Activated naive CD8-positive, alpha-beta T cell treated with anti-CD3 and anti-CD28 coated beads for 36 hours (primary cell): ENCODE measurements around the gene ANK2. TPM values are rescaled to one million over a fixed set of nuclear protein-coding genes. Genes with fewer than 3 reads are reported as not detected.

Source experiments
- DNase-seq: peaks from one replicate; pipeline ENCODE4 v3.0.0; 2021
- H3K27ac Mint-ChIP-seq: one replicate; pipeline ENCODE4 v1.8.0; 2022; ENCODE audit warnings: mild to moderate bottlenecking, moderate library complexity, mixed read lengths
- H3K27me3 Mint-ChIP-seq: one replicate; pipeline ENCODE4 v1.8.0; 2022; ENCODE audit warnings: mild to moderate bottlenecking, mixed read lengths
- H3K36me3 Mint-ChIP-seq: one replicate; pipeline ENCODE4 v1.8.0; 2021; ENCODE audit warnings: mild to moderate bottlenecking, mixed read lengths
- H3K4me1 Mint-ChIP-seq: one replicate; pipeline ENCODE4 v1.8.0; 2021; ENCODE audit warnings: mixed read lengths
- H3K4me3 Mint-ChIP-seq: one replicate; pipeline ENCODE4 v1.8.0; 2022; ENCODE audit warnings: mild to moderate bottlenecking, moderate library complexity, mixed read lengths
- H3K9me3 Mint-ChIP-seq: one replicate; pipeline ENCODE4 v1.8.0; 2022; ENCODE audit warnings: mixed read lengths
- total RNA-seq, 2 experiments: library from RNA; stranded (reverse); gene quantifications; one replicate each; pipeline ENCODE4 v1.2.3, GENCODE V29; 2021

Gene ANK2
- total RNA-seq, result 1 to 10 TPM; 1.9 to 2.0 TPM

DNA sequence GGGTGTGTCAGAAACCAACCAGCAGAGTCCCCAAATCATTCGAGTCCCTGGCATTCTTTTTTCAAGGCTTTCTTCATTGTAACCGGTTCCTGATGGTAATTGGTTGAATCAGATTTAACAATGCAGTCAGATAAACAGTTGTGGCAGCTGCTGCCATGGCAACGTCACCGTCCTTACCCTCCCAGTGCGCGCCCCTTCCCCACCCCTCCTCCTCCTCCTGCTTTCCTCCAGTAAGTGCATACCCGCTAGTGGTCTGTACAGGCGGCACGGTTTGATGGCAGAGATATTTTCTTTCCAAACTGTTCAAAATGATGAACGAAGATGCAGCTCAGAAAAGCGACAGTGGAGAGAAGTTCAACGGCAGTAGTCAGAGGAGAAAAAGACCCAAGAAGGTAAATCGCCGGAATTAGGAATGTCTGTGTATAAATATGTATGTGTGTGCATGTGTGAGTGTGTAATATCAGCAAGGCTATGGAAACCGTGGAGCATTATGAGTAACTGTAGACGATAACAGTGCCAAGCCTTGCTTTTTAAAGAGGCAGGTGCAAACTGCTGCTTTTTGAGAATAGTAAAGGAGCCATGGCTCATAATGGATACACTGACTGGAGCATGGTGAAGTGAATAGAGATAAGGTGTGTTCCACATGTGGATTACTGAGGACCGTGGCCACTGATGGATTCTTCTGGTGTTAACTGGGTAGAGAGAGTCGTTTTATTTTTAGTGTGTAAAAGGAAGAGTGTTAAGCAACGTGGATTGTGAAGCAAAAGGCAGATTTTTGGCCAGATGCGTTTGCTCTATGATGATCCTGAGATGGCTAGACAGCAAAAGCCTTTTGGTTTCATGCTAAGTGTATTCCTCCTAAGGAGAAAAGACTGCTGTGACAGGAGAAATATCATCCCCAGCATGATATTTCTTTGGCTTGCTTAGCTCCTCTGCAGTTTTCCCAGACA lies at the start of gene ANK2:
ANK2 (plus strand) TSS at position 233 of the 950 bp plus-strand sequence; CDS start at position 309, 76 bp downstream.
- Mint-ChIP-seq H3K27me3 (peaks cover 6% of the 10 kb centered on the region), H3K36me3 (no peaks in the 10 kb centered on the region), H3K27ac (no peak within 1 kb of the TSS), H3K4me1 (no peaks in the 10 kb centered on the region), H3K9me3 (no peaks in the 10 kb centered on the region), H3K4me3 (no peak within 1 kb of the TSS)
- DNase-seq, result no peak

DNA sequence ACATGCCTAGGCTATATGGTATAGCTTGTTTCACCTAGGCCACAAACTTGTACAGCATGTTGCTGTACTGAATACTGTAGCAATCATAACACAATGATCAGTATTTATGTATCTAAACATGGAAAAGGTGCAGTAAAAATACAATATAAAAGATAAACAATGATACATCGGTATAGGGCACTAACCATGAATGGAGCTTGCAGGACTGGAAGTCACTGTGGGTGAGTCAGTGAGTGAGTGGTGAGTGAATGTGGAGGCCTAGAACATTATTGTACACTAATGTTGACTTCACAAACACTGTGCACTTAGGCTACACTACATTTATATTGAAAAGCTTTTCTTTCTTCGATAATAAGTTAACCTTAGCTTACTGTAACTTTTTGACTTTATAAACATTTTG lies 45.6 kb upstream of the ANK2 start:
- H3K27ac Mint-ChIP-seq, result no peak overlapping the region
- no peak overlapping the region for H3K4me3 Mint-ChIP-seq
- DNase-seq, result no peak
- no peaks in the 10 kb centered on the region for H3K4me1 Mint-ChIP-seq
- H3K9me3 Mint-ChIP-seq, result no peaks in the 10 kb centered on the region
- peaks cover 5% of the 10 kb centered on the region for H3K27me3 Mint-ChIP-seq
- no peaks in the 10 kb centered on the region for H3K36me3 Mint-ChIP-seq

DNA sequence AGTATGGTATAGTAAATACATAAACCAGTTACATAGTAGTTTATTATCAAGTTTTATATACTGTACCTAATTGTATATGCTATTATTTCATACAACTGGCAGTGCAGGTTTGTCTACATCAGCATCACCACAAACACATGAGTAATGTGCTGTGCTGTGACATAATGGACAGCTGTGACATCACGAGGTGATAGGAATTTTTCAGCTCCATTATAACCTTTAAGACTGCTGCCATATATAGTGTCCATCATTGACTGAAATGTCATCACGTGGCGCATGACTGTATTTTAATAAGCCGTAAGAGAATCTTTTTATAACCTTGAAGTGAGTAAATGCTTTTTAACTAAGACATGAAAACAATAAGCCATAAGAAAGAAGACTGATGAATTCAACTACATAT lies 44.8 kb upstream of the ANK2 start:
- Mint-ChIP-seq H3K27ac (no peak overlapping the region), H3K36me3 (no peaks in the 10 kb centered on the region), H3K27me3 (peaks cover 5% of the 10 kb centered on the region), H3K9me3 (no peaks in the 10 kb centered on the region), H3K4me1 (no peaks in the 10 kb centered on the region), H3K4me3 (no peak overlapping the region)
- no peak for DNase-seq

DNA sequence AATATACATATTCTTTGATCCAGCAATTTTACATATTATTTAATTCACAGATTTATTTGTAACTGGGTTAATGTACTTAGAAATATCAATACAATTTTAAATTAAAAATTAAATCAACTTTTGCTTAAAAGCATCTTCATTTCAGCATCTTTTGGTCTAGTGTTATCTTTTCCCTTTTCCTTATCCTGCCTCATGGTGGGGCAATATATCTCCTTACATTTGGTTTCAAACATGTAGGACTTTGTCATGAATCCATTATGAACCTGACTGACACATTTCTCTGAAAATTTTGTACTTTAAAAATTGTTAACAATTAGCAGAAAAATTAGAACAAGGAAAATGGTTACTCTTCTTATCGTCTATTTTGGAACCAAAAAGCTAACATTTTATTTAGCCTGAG lies 42.8 kb upstream of the ANK2 start:
- no peak for DNase-seq
- H3K9me3 Mint-ChIP-seq, result no peaks in the 10 kb centered on the region
- peaks cover 5% of the 10 kb centered on the region for H3K27me3 Mint-ChIP-seq
- H3K4me3 Mint-ChIP-seq, result no peak overlapping the region
- no peaks in the 10 kb centered on the region for H3K36me3 Mint-ChIP-seq
- no peak overlapping the region for H3K27ac Mint-ChIP-seq
- H3K4me1 Mint-ChIP-seq, result no peaks in the 10 kb centered on the region

DNA sequence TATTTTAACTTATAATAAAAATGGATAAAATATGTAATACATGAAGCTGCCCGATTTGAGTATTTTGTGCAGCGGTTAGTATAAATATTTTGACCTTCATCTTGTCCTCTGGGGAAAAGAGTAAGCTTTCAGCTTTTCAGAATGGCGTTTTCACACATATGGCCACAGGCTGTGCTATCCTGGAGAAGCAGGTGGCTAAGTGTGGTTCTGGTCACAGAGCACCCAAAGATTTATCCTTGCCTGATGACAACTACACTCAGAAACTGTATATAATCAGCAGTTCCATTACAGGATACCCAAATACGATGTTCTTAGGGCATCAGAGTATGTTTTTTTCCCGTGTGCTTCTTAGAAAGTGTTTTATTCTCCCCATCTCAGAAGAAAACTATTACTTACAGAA lies 42.3 kb upstream of the ANK2 start:
- Mint-ChIP-seq H3K27ac (no peak overlapping the region), H3K9me3 (no peaks in the 10 kb centered on the region), H3K4me3 (no peak overlapping the region), H3K4me1 (no peaks in the 10 kb centered on the region), H3K27me3 (peaks cover 5% of the 10 kb centered on the region), H3K36me3 (no peaks in the 10 kb centered on the region)
- DNase-seq, result no peak

DNA sequence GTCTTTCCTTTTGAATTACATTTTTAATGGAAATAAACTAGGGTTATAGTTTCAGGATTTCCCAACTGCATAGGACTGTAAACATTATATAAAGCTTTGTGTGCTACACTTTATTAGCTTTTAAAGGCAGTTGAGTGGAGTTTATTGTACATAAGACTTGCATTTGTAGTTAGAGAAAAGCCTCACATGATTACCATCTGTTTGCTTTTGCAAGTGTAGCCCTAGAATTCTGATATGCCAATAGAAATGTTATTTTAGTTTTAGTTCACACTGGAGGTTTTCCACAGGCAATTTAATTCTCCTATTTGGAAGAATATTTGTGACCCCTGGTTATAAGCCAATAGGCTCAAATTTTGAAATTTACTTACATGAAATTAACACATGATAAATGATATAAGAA lies 41.3 kb upstream of the ANK2 start:
- peaks cover 5% of the 10 kb centered on the region for H3K27me3 Mint-ChIP-seq
- no peaks in the 10 kb centered on the region for H3K9me3 Mint-ChIP-seq
- no peaks in the 10 kb centered on the region for H3K4me1 Mint-ChIP-seq
- no peak overlapping the region for H3K4me3 Mint-ChIP-seq
- no peak overlapping the region for H3K27ac Mint-ChIP-seq
- no peaks in the 10 kb centered on the region for H3K36me3 Mint-ChIP-seq
- no peak for DNase-seq

DNA sequence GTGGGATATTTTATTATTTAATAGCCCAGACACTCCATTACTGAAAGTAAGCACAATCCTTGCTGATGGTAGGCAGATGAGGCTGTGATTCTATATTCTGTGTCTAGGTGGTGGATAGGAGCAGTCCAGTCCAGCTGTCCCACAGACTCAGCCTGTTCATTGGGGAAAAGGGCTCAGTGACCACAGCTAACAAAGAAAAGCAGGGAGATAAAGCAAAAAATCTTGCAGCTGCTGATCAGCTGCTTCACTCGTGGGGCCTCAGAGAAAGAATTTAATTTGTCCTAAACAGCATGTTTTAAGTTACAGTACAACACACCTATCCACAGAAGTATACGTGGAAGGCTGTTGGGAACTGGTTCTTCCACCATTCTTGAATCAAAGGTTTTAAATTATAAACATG lies 40.7 kb upstream of the ANK2 start:
- Mint-ChIP-seq H3K4me1 (no peaks in the 10 kb centered on the region), H3K27me3 (peaks cover 5% of the 10 kb centered on the region), H3K9me3 (no peaks in the 10 kb centered on the region), H3K4me3 (no peak overlapping the region), H3K36me3 (no peaks in the 10 kb centered on the region), H3K27ac (no peak overlapping the region)
- no peak for DNase-seq

DNA sequence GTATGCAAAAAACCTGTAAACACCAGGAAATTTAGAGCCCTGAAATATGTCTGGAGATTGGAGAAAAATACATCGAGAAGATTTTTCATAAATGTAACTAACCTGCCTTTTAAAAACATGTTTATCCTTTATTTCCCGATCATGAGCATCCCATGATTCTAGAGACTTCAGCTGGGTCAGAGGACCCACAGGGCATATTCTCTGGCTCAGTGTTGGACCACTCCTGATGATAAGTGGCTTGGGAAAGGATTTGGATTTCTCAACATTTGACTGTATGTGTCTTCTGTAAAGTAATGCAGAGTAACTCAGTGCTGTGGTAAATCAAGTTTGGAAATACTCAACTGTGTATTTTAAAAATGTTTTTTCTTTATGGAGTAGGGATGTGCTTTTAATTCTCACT lies 40.0 kb upstream of the ANK2 start:
- DNase-seq, result no peak
- Mint-ChIP-seq H3K36me3 (no peaks in the 10 kb centered on the region), H3K27me3 (peaks cover 5% of the 10 kb centered on the region), H3K4me3 (no peak overlapping the region), H3K4me1 (no peaks in the 10 kb centered on the region), H3K27ac (no peak overlapping the region), H3K9me3 (no peaks in the 10 kb centered on the region)

DNA sequence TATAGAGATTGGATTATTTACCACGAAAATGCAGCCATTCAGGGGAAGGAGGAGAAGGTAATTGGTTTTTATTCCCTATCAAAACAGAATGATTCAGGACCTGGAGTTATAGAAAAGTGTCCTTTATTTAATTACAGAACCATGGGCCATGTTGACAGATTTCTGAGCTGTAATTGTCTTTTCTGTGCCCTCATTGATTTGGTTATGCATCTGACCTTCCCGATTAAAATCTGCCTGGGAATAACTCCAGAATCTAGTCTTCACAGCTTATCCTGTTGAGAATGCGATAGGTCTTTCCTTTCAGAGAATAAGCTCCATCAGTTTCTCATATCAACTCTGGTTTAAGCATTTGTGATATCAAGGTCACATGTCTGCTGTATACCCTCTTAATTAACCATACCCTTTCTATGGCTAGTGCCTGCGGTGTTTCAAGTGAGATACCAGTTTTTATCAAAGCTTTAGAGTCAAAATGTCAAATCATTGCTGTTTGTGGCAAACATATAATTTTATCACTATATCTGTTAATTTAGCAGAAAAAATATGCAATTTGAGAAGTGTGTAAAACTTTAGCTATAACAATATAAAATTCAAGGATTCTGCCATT lies 37.2 kb upstream of the ANK2 start:
- Mint-ChIP-seq H3K36me3 (no peaks in the 10 kb centered on the region), H3K4me1 (no peaks in the 10 kb centered on the region), H3K4me3 (no peak overlapping the region)

DNA sequence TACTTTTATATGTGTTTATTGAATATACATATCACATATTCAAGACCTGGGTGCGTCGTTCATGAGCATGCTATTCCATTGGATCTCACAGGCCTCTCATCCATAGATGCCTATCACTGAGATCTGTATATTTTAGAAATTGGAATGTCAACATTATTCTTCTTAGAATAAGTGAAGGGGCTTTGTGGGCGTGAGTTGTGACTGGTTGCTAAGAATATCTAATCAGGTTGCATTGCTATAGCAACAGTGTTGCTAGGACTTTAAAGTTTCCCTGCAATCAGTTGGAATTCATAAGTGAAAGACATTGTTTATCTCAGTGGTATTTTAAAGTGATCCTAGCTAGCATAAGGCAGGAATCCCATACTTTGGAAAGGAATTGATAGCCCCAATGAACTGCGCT lies 36.7 kb upstream of the ANK2 start:
- Mint-ChIP-seq H3K9me3 (no peaks in the 10 kb centered on the region), H3K27me3 (peaks cover 5% of the 10 kb centered on the region), H3K27ac (no peak overlapping the region), H3K36me3 (no peaks in the 10 kb centered on the region), H3K4me1 (no peaks in the 10 kb centered on the region), H3K4me3 (no peak overlapping the region)
- no peak for DNase-seq

More for the DNA sequence above, 37.2 kb upstream of the ANK2 start:
- Mint-ChIP-seq H3K27me3 (peaks cover 5% of the 10 kb centered on the region), H3K27ac (no peak overlapping the region), H3K9me3 (no peaks in the 10 kb centered on the region)
- DNase-seq, result no peak

DNA sequence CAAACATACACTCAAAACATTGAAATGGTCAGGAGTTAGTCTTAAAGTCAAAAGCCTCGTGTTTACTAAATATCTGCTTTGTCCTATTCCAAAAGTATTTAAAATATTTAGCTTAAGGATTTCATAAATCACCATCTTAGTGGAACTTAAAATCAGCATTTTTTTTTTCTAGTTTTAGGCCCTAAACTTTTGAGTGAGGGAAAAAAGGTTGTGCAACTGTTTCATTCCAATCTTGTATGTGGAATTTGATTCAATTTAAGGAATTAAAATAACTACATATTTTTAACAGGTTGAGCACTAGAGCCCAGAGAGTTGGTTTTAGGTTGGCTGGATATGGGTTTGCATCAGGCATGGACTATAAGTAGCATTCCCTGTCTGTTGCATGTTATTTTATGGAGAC lies 35.7 kb upstream of the ANK2 start:
- Mint-ChIP-seq H3K4me3 (no peak overlapping the region), H3K4me1 (no peaks in the 10 kb centered on the region), H3K36me3 (no peaks in the 10 kb centered on the region), H3K27me3 (peaks cover 2% of the 10 kb centered on the region), H3K9me3 (no peaks in the 10 kb centered on the region), H3K27ac (no peak overlapping the region)
- no peak for DNase-seq

DNA sequence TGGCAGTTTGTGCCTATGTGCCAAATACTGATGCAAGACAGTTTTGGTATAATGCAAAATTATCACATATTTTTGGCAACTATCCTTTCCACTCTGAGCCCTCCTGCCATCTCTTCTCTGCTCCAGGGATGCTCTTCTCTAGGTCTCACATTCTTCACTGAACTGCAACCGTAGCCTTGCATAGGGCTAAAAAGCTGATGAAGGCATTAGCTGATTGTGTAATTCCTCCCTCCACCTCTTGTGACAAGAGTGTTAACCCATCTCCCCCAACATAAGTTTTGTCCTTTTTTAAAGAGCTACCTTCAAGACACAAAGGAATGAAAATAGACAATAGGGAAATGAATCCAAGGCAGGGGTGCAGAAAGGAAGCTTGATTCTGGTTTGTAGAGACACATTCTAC lies 33.1 kb upstream of the ANK2 start:
- Mint-ChIP-seq H3K27me3 (no peaks in the 10 kb centered on the region), H3K4me1 (no peaks in the 10 kb centered on the region)
- no peak for DNase-seq

DNA sequence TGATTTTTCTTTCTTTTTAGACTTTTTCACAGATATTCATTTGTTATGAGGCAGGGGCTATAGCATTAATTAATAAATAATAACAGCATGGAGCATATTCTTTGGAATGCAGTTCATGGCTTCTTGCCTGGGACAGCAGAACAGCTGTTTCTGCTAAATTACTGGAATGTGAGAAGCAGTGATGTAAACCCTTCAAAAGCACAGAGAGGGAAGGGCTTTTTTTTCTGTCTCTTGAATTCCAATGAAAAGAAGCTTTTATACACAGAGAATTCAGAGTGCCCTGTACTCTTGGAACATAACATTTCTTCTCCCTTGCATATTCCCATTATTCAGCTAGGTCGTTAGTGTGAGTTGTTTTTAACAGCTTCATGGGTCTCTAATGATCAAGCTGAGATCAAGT lies 28.5 kb upstream of the ANK2 start:
- DNase-seq, result no peak
- Mint-ChIP-seq H3K4me3 (no peak overlapping the region), H3K36me3 (no peaks in the 10 kb centered on the region), H3K27ac (no peak overlapping the region), H3K9me3 (no peaks in the 10 kb centered on the region), H3K27me3 (no peaks in the 10 kb centered on the region), H3K4me1 (no peaks in the 10 kb centered on the region)

More for the DNA sequence above, 33.1 kb upstream of the ANK2 start:
- Mint-ChIP-seq H3K9me3 (no peaks in the 10 kb centered on the region), H3K36me3 (no peaks in the 10 kb centered on the region), H3K27ac (no peak overlapping the region), H3K4me3 (no peak overlapping the region)

DNA sequence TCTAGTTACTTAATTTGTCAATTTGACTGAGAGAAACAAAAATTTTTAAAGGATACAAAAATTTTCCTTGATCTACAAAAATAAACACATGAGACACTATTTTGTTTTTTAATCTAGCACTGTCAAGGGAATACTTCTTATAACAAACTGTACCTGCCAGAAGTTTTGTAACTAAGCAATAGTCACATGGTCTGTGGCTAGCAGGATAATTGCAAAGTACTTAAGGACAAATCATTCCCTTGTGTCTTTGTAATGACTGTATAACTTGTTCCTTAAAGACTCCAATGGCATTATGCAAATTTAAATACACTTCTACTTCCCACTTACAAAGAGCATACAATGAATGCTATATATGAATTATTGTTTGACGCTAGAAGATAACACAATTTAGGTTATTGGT lies 25.1 kb upstream of the ANK2 start:
- Mint-ChIP-seq H3K27ac (no peak overlapping the region), H3K4me1 (no peaks in the 10 kb centered on the region), H3K9me3 (no peaks in the 10 kb centered on the region), H3K4me3 (no peak overlapping the region), H3K36me3 (no peaks in the 10 kb centered on the region), H3K27me3 (no peaks in the 10 kb centered on the region)
- no peak for DNase-seq

DNA sequence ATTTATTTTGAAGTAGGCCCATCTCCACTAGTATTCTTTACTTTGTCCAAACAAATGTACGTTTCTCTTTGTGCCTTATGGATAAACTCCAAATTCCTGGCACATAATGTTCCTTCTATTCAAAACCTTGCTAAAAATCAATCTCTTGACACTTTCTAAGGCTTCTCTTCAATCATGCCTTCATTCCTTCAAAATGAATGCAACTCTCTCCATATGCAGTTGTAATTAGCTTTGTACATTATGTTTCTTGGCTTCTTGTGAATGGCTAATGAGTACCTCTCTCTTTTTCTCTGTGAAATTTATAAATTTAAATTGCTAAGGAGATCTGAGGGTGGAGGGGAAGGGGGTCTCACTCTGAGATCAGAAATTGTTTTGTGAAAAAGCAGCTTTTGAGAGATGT lies 24.0 kb upstream of the ANK2 start:
- Mint-ChIP-seq H3K4me3 (no peak overlapping the region), H3K27me3 (no peaks in the 10 kb centered on the region), H3K36me3 (no peaks in the 10 kb centered on the region), H3K4me1 (no peaks in the 10 kb centered on the region), H3K9me3 (no peaks in the 10 kb centered on the region), H3K27ac (no peak overlapping the region)
- no peak for DNase-seq

DNA sequence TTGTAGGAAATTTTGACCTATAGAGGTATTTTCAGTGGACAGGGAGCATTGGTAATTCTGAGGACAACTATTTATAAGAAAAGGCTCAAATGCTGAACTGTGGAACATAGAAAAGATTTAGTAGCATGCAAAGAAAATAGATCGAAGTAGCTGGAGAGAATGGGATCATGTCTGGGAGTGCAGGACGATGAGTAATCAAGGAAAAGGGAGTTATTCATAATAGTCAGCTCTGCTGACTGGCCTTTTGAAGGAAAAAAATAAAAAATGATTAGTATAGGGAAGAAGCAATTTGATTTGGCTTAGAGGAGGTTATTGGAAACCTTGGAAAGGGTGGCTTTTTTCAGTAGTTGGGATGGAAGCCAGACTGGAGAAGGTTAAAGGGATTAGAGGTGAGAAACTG lies 22.9 kb upstream of the ANK2 start:
- no peak for DNase-seq
- H3K36me3 Mint-ChIP-seq, result no peaks in the 10 kb centered on the region
- no peaks in the 10 kb centered on the region for H3K9me3 Mint-ChIP-seq
- H3K27me3 Mint-ChIP-seq, result no peaks in the 10 kb centered on the region
- H3K4me1 Mint-ChIP-seq, result no peaks in the 10 kb centered on the region
- H3K27ac Mint-ChIP-seq, result no peak overlapping the region
- H3K4me3 Mint-ChIP-seq, result no peak overlapping the region
